Medulla oblongata (tissue), 1 donor: ENCODE data around the gene GLCE.

Source experiments
- DNase-seq: peaks from one replicate; pipeline ENCODE4 v3.0.0-alpha.2; 2015; ENCODE audit errors: extremely low spot score

Gene GLCE

DNA sequence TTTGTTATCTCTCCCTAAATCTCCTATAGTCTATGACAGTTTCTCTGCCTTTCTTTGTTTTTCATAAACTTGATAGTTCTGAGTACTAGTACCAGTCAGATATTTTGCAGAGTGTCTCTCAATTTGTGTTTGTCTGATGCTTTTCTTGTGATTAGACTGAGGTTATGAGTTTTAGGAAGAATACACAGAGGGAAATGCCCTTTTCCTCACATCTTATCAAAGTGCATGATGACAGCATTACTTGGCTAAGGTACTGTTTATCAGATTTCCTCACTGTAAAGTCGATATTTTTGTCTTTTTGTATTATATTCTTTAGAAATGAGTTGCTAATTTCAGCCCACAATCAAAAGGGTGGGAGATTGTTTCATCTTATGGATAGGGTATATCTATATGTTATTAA, 45.6 kb downstream of the GLCE start:
- no peak for DNase-seq

DNA sequence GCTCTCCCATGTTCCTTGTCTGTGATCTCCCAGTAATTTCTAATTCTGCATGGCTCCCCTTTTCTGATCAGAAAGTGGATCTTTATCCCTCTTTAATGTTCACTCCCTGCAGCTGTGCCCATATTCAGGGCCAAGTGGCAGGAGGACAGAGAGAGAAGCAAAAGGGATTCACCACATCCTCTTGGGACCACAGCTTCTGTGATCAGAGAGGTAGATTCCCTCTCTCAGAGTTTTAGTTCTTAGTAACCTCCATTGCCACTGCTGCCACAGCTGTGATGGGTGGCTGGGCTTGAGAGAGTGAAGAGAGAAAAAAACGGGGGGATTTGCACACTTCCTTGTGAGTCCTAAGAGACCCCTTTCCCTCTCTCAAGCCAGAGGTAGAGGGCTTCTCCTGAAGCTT, 49.2 kb downstream of the GLCE start:
- no peak for DNase-seq

DNA sequence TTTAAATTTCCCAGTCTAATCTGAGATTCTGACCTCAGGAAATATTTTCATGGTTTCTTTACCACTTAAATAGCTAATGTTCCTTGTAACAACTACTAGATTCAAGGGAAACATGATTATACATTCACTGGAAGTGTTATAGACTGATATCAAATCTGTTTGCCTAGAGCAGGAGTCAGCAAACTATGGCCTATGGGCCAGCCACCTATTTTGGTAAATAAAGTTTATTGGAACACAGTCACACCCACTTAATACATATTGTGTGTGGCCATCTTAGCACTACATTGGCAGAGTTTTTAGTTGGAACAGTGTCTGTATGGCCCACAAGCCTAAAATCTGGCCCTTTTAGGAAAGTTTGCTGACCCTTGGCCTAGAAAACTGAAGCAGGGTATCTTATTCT, 50.1 kb downstream of the GLCE start:
- no peak for DNase-seq

DNA sequence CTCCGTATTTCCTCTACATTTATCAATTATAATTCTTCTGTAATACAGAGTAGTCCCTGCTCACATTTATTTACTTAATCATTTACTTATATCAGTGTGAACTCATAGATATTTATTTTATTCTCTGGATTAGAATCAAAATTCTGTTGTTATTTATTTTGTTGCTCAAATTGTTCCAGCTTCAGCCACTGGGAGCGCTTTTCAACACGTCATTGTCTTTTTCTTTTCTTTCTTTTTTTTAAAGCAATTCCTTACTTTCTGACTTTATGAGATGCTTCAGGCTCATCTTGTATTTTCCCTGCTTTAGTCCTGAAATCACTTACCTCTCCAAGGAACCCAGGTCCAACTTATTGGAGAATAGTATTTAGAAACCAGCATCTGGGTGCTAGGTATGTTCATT, 53.4 kb downstream of the GLCE start:
- no peak for DNase-seq

DNA sequence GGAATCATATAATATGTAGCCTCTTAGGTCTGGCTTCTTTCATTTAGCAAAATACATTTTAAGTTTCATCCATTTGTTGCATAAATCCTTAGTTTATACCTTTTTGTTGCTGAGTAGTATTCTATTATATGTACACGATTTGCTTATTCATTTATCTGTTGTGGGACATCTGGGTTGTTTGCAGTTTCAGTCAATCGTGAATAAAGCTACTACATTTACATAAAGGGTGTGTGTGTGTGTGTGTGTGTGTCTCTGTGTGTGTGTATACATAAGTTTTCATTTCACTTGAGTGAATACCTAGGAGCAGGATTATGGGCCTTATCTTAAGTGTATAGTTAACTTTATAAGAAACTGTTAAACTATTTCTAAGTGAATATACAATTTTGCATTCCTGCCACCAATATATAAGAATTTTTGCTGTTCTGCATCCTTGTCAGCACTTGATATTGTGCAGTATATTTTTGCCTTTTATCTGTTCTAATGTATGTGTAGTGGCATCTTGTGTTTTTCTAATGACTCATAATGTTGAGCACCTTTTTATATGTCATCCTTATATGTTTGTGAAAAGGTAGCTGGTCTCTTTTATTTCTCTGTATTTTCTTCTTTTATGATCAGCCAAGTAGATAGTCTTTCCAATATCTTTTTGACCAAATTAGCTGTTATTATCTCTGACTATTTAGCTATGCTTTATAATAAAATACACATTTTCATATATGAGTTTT, 55.0 kb downstream of the GLCE start:
- DNase-seq: no peak

DNA sequence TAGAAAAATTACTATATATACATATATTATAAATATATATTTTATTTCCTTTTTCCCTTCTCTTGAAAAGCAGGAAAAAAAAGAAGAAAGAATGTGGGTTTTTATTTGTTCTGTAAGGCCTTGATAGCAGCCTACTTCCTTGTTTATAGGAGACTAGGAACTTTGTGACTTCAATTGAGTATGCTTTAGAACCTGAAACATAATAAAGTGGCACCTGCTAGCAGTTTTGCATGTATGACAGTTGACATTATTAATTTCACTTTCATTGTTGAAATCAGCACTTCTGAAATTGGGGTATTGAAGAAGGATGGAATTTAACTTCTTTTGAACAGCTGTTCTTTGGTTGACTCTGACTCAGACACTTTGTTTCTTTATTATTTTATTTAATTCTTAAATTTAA, 56.9 kb downstream of the GLCE start:
- no peak for DNase-seq

DNA sequence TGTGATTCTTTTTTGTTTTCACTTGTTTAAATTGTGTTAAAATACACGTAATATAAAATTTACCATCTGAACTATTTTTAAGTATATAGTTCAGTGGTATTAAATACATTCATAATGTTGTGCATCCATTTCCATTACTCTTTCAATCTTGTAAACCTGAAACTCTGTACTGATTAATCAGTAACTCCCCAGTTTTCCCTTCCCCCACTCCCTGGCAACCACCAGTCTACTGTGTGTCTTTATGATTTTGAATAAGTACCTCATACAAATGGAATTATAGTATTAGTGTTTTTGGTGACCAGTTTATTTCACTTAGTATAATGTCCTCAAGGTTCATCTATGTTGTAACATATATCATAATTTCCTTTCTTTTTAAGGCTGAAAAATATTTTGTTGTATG, 59.3 kb downstream of the GLCE start:
- DNase-seq: no peak

DNA sequence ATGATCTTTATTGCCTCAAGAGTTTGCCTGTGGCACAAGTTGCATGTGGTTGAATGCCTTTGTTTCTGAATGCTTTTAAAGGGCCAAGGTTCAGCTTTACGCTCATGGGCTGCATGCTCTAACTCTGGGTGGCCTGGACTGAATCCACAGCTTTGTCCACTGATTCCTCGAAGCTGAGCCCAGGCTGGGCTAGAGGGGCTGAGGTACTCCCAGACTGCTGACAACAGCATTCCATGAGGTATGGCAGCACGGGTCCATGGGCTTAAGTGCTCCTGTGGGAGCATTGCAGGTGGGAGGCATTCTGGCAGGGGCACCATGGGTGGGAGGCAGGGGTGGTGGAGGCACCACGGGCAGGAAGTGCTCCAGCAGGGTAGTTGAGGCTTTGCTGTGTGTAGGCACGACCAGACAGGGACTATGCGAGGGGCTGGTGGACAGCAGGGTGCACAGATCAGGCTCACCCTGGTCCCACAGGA, 61.6 kb downstream of the GLCE start:
- no peak for DNase-seq

DNA sequence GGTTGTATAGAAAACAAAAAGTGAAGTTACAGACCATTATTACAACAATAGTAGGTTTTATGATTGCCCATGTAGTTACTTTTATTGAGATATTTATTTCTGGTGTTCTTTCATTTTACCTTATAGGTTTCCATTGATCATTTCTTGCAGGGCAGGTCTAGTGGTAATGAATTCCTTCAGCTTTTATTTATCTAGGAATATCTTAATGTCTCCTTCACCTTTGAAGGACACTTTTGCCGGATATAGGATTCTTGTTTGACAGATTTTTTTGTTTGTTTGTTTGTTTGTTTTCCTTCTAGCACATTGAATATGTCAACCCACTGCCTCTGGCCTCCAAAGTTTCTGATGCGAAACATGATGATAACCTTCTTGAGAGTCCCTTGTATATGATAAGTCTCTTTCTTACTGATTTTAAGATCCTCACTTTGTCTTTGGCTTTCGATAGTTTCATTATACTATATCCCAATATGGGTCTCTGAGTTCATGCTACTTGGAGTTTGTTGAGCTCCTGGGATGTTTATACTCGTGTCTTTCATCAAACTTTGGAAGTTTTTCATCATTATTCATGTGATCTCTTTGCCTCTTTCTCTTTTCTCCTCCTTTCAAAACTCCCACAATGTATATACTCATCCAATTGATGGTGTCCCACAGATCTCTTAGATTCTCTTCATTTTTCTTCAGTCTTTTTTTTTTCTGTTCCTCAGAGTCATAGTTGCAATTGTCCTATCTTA, 62.8 kb downstream of the GLCE start:
- DNase-seq: no peak

DNA sequence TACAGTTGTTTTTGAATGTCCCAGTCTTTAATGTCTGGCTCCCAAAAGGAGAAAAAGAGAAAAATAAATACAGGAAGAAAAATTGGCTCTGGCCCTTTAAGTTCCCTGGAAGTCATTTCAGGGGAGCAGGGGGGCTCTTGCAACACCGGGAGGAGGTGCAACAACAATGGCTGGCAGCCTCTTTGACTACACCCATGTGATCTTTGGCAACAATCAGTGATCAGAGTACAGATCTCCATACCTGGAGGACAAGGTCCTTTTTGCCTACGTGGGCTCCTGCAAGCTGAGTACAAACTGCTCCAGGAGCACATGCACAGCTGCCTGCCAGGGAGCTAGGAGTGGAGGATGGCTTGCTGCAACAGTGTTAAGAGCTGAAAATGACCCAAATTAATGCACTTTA, 63.9 kb downstream of the GLCE start:
- no peak for DNase-seq

DNA sequence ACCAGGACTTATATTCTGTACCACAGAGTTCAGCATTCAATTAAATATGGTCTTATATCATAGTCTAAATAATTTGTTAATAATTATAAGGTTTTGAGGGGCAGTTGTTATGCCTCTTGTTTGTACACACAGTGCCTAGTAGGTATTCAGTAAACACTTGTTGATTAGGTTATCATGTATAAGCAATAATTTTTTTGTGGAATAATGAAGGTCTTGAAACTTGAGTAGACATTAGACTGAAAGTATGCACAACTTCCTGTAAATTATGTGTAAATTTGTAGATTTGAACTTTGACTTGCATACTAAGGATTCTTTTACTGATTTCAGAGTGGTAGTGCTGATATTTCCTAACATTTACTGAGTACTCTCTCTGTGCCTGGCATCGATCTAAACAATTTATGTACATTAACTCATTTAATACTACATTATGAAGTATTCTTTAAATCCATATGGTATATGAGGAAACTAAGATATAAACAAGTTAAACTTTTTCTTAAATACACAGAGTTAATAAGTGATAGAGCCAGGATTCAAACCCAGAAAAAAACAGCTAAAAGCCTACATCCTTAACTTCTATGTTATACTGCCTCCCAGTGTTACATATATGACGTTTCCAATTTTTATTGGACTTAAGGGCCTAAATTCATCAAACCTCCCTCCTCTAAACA, 65.1 kb downstream of the GLCE start:
- peak; percentile 41 for DNase-seq

DNA sequence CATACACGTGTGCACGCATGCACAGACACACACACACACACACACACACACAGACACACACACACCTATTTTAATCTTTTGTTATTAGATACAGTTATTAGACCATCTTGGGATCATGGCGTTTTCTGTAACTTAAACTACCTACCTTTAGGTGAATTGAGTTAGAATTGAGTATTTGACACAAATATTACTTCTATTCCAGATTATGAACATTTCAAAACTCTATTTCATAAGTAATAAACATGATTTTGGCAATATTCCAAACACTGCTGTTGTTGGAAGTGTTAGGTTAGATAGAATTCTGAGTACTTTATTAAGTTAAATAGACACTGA, 65.6 kb downstream of the GLCE start:
- DNase-seq: no peak

DNA sequence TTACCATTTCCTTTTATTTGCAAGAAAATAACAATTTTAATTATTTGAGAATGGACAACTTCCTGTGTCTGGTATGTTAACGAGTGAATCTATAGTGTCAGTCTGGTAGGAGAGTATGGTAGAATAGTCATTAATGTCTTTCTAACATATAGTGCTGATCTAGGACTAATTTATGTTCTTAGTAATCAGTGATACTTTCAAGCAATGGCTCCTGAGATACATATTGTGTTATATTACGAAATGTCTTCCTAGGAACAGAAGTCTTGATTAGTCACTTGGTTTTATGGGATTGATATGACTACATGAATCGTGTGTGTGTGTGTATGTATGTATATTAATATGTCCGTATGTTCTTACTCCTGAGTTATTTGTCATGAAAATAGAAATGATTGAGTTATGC, 71.7 kb downstream of the GLCE start:
- no peak for DNase-seq

DNA sequence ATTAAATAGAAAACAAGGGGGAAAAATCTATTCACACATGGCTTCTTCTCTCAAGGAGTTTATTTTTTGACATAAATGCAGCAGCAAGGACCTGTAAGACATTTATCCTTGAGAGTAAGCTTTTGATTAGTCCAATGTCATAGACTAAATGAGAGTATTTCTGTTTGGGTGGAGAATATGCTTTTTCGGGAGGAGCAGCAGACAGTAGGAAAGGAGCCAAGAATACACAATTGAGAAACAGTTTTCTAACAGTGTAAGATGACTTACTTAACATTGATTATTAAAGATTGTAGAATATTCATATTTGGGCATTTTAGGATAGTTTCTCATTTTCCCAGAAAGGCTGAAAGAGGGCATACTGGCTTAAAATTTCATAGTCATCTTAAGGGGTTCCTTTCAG, 72.3 kb downstream of the GLCE start:
- no peak for DNase-seq

DNA sequence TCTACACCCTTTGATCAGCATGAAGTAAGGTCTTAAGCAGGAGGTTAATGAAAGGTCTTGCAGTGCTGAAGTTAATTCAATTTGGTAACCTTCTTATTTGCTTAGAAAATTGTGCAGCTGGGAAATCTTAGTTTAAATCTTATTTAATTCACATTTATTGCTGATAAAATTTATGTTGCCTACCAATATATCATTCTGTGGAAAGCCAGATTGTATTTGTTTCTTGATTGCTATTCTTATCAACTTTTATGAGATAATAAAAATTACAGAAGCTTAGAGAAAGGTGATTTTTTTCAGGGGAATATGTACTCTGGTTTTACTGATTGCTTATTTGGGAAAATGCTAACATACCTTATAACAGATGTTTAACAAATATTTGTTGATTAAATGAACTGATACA, 74.2 kb downstream of the GLCE start:
- no peak for DNase-seq

DNA sequence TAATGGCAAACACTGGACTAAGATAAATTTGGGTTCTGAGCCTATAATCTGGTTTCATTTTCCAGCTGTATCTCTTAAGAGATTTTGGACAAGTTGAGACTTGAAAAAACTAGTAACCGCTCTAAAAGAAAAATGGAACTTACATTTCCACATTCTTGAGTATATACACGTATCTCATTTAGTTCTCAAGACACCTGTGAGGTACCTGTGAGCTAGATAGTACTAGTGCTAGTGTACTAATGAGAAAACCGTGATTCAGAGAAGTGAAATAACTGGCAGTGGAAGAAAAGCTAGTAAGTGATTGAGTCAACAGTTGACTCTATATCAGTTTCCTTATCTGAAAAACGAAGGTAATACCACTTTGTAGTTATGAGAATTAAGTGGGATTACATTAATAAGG, 76.1 kb downstream of the GLCE start:
- no peak for DNase-seq

DNA sequence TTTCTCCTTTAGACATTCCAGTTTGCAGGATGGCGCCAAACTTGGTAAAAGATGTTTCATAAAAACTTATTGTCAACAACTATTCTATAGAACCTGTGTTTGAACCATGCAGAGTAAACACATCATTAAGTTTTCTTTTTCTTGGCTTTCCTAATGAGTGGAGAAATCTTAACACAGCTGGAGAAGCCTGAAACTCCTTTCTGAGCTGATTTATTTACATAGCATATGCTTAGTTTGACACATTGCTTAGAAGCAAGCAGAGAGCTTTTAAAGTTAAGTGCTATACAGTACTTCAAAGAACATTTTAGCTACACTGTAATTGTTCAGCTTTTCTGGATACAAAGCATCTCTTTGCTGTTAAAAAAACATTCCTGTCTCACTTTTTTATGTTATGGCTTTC, 77.3 kb downstream of the GLCE start:
- DNase-seq: no peak

DNA sequence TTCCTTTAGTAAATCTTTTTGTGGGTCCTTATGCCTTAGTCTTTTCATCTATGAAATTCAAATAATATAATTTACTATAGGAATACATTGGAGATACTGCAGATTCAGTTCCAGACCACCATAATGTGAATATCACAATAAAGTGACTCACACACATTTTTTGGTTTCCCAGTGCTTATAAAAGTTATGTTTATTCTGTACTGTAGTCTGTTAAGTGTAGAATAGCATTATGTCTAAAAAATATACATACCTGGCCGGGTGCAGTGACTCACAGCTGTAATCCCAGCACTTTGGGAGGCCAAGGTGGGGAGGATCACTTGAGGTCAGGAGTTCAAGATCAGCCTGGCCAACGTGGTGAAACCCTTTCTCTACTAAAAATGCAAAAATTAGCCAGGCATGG, 84.4 kb downstream of the GLCE start:
- DNase-seq: no peak

DNA sequence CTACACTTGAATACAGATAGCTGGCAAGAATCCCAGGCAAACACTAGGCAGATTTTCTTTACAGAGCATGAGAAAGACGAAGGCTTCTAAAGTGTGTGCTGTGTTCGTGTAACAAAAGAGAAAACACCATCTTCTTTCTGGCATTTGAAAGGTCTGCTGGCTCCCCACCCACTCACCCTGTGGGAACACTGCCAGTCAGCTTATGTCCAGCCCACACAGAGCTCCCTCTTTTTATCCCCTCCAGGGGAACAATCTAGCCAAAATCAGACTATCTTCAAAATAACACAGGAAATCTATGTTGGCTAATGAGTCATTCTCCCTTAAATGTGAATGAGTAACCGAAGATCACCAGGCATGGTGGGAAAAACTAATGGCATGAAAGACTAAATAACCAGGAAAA, 92.7 kb downstream of the GLCE start:
- DNase-seq: no peak

DNA sequence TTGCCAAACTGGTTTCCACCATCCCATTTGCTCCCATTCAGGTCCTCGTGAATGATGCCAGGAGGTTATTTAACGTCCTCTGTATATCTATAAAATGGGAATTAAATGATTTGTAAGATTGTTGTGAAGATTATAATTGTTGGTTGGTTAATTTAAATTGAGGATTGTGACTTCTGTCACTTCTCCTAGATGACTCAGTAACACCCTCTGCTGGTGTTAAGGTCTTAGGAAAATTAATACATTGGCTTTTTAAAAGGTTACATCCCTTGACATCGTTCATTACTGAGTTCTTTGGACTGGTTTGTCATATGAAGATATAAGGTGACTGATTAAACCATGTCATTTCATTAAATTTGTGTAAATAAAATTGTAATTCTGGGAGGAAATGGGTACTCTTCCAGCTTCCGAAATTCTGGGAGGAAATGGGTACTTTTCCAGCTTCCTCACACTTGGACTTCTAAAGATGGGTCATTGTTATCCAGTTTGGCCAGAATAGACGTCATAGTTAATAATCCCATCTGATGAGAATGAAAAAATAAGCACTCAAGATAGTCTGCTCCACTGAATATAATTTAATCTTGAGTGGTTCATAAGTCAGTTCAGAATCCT, 105.0 kb downstream of the GLCE start:
- DNase-seq: peak; percentile 60

DNA sequence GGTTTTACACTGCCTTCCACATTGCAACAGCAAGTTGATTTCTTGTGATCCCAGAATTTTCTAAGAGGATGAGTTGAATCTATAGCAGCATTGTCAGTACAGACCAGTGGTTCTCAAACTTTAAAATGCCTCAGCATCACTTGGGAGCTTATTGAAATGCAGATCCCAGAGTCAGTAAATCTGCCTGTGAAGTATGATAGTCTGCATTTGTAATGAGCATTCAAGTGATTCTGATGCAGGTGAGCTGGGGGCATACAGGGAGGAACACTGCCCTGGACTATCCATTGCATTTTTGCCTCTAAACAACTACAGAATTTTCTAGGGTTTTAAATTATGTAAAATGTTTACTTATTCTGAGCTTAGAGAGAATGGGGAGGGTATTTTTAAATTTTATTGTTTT, 110.8 kb downstream of the GLCE start:
- DNase-seq: no peak

DNA sequence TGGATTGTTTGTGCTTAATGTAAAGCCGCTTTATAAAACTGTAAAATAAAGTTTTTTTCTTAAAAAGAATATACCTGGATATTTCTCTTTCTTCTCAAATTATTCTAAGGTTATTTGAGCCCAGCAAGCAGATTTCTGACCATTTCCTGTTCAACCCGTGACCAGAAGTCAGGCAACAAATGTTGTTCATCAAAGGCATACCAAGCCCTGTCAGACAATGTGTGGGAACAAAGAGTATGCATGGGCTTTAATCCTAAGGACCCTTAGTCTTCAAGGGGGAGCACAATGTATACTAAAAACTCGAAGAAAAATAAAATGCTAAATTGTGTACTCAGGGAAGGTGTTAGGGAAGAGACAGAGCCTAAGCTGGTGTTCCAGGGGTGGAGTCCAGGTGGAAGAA, 111.7 kb downstream of the GLCE start:
- no peak for DNase-seq

DNA sequence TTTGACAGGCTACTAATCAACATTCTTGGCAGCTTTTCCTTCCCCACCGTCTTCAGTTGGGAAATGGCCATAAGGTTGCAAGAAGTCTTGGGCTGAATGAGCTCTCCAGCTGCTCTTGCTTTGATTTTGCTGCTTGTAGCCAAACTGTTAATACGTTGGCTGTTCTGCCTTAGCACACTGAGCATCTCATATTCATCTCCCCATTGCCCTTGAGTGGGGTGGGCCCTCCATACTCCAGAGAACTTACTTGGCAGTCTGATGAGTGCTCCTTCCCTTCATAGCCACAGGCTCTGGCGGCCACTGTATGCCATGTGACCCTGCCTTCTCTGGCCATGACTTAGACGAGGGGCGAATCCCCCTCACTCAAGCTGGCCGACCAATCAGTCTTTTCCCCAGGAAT, 112.5 kb downstream of the GLCE start:
- DNase-seq: no peak
